NCI-H128 (cell line): Measurements from ENCODE around the gene INTS3.

Source experiments
- DNase-seq: peaks from one replicate; lab custom pipeline; 2025; ENCODE audit not compliant: unreplicated experiment; lab: John Stamatoyannopoulos, UW

INTS3 gene

GRCh38 chr1:153793261-153793972 is 65.6 kb downstream of the INTS3 start:
- no peak for DNase-seq

- DNase-seq: no peak
Observed at GRCh38 chr1:153793973-153794615, 66.2 kb downstream of the INTS3 start.

GRCh38 chr1:153794624-153795329 is 66.9 kb downstream of the INTS3 start:
- no peak for DNase-seq

GRCh38 chr1:153795330-153795837 is 67.5 kb downstream of the INTS3 start:
- no peak for DNase-seq

GRCh38 chr1:153795934-153796785 is 68.3 kb downstream of the INTS3 start:
- DNase-seq: no peak

- DNase-seq: peak; percentile 70
Observed at GRCh38 chr1:153796786-153797659, 69.2 kb downstream of the INTS3 start.

- DNase-seq: no peak
Observed at GRCh38 chr1:153798468-153798780, 70.6 kb downstream of the INTS3 start.

- no peak for DNase-seq
Observed at GRCh38 chr1:153799016-153799415, 71.2 kb downstream of the INTS3 start.

- DNase-seq: no peak
Observed at GRCh38 chr1:153799566-153800465, 72.0 kb downstream of the INTS3 start.

GRCh38 chr1:153800516-153800915 is 72.7 kb downstream of the INTS3 start:
- DNase-seq: no peak

GRCh38 chr1:153801028-153801625 is 73.3 kb downstream of the INTS3 start:
- no peak for DNase-seq

GRCh38 chr1:153801786-153802697 is 74.2 kb downstream of the INTS3 start:
- no peak for DNase-seq

GRCh38 chr1:153803470-153804056 is 75.7 kb downstream of the INTS3 start:
- DNase-seq: no peak

- DNase-seq: no peak
Observed at GRCh38 chr1:153804112-153804511, 76.3 kb downstream of the INTS3 start.

GRCh38 chr1:153805042-153805745 is 77.3 kb downstream of the INTS3 start:
- no peak for DNase-seq

- no peak for DNase-seq
Observed at GRCh38 chr1:153805886-153806719, 78.3 kb downstream of the INTS3 start.
